DMS53 treated with DMSO at 0.1 percent for 48 hours (cell line): ENCODE data around the gene PLXNB2.
"Not testable (repeated sequence)": the region's sequence is repeated elsewhere in the genome, so short reads cannot be mapped to it uniquely, and the experiment has no call there.

Experiments
- DNase-seq: peaks from one replicate; lab custom pipeline; 2025; ENCODE audit not compliant: unreplicated experiment; lab: John Stamatoyannopoulos, UW

The PLXNB2 gene

GRCh38 chr22:50326956-50327710 is 19.7 kb upstream of the PLXNB2 start, which contains the start of gene DENND6B:
Gene DENND6B, minus strand, starts transcription at chr22:50327012. Its CDS starts 24 bp downstream, at chr22:50326988.
- peak; percentile 47 for DNase-seq

GRCh38 chr22:50326225-50326955 is 18.9 kb upstream of the PLXNB2 start:
- DNase-seq: no peak

- no peak for DNase-seq
Observed at GRCh38 chr22:50325444-50326224, 18.2 kb upstream of the PLXNB2 start.

GRCh38 chr22:50323900-50324299 is 16.5 kb upstream of the PLXNB2 start:
- no peak for DNase-seq

GRCh38 chr22:50322382-50323104 is 15.1 kb upstream of the PLXNB2 start:
- DNase-seq: not testable (repeated sequence)

- DNase-seq: no peak
Observed at GRCh38 chr22:50320671-50321325, 13.4 kb upstream of the PLXNB2 start.

- no peak for DNase-seq
Observed at GRCh38 chr22:50320116-50320515, 12.7 kb upstream of the PLXNB2 start.

GRCh38 chr22:50319503-50319951 is 12.1 kb upstream of the PLXNB2 start:
- no peak for DNase-seq

GRCh38 chr22:50318698-50319411 is 11.4 kb upstream of the PLXNB2 start:
- no peak for DNase-seq

GRCh38 chr22:50318356-50318697 is 10.9 kb upstream of the PLXNB2 start:
- no peak for DNase-seq

- no peak for DNase-seq
Observed at GRCh38 chr22:50317674-50318073, 10.2 kb upstream of the PLXNB2 start.

- DNase-seq: no peak
Observed at GRCh38 chr22:50317178-50317577, 9.7 kb upstream of the PLXNB2 start.

GRCh38 chr22:50316114-50317065 is 8.9 kb upstream of the PLXNB2 start:
- no peak for DNase-seq

- DNase-seq: no peak
Observed at GRCh38 chr22:50315289-50316113, 8.1 kb upstream of the PLXNB2 start.

GRCh38 chr22:50314455-50315288 is 7.2 kb upstream of the PLXNB2 start:
- peak; percentile 62 for DNase-seq

- DNase-seq: no peak
Observed at GRCh38 chr22:50314081-50314454, 6.6 kb upstream of the PLXNB2 start.

GRCh38 chr22:50313600-50313999 is 6.2 kb upstream of the PLXNB2 start:
- no peak for DNase-seq
